Measurements from ENCODE around the gene KDM8.

The KDM8 gene

GRCh38 chr16:27264151-27264550 is 60.8 kb downstream of the KDM8 start:
- TF ChIP-seq, protein P1, sequence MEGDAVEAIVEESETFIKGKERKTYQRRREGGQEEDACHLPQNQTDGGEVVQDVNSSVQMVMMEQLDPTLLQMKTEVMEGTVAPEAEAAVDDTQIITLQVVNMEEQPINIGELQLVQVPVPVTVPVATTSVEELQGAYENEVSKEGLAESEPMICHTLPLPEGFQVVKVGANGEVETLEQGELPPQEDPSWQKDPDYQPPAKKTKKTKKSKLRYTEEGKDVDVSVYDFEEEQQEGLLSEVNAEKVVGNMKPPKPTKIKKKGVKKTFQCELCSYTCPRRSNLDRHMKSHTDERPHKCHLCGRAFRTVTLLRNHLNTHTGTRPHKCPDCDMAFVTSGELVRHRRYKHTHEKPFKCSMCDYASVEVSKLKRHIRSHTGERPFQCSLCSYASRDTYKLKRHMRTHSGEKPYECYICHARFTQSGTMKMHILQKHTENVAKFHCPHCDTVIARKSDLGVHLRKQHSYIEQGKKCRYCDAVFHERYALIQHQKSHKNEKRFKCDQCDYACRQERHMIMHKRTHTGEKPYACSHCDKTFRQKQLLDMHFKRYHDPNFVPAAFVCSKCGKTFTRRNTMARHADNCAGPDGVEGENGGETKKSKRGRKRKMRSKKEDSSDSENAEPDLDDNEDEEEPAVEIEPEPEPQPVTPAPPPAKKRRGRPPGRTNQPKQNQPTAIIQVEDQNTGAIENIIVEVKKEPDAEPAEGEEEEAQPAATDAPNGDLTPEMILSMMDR (IDR thresholded peaks at IDR 0.05; ENCODE audit: control insufficient read depth, insufficient read depth, low read depth, low read length, missing control alignments): no peak
- H3K4me3 ChIP-seq (ENCODE audit: control insufficient read depth, low read depth, low read length): no peak overlapping the region
- DNase-seq (ENCODE audit: low read depth): no peak

DNA sequence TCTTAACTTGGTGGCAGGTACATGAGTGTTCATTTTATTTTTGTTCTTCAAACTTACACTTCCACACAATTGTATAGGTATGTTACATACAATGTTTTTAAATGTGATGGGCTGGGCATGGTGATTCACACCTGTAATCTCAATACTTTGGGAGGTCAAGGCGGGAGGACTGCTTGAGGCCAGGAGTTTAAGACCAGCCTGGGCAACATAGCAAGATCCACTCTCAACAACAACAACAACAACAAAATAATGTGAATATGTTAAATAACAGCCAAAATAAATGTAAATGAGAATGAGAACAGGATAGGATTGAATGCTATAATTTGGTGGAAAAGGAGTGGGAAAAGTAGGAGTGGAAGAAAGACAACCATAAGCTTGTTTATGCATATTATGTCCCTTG is 62.7 kb downstream of the KDM8 start:
- TF ChIP-seq, protein P1 (IDR thresholded peaks at IDR 0.05; ENCODE audit: control insufficient read depth, insufficient read depth, low read depth, low read length, missing control alignments): no peak
- no peak for DNase-seq (ENCODE audit: low read depth)
- no peak overlapping the region for H3K4me3 ChIP-seq (ENCODE audit: control insufficient read depth, low read depth, low read length)

- TF ChIP-seq, protein P1 (IDR thresholded peaks at IDR 0.05; ENCODE audit: control insufficient read depth, insufficient read depth, low read depth, low read length, missing control alignments): no peak
- no peak overlapping the region for H3K4me3 ChIP-seq (ENCODE audit: control insufficient read depth, low read depth, low read length)
- DNase-seq (ENCODE audit: low read depth): no peak
Measured at GRCh38 chr16:27267037-27267677, 63.8 kb downstream of the KDM8 start.

DNA sequence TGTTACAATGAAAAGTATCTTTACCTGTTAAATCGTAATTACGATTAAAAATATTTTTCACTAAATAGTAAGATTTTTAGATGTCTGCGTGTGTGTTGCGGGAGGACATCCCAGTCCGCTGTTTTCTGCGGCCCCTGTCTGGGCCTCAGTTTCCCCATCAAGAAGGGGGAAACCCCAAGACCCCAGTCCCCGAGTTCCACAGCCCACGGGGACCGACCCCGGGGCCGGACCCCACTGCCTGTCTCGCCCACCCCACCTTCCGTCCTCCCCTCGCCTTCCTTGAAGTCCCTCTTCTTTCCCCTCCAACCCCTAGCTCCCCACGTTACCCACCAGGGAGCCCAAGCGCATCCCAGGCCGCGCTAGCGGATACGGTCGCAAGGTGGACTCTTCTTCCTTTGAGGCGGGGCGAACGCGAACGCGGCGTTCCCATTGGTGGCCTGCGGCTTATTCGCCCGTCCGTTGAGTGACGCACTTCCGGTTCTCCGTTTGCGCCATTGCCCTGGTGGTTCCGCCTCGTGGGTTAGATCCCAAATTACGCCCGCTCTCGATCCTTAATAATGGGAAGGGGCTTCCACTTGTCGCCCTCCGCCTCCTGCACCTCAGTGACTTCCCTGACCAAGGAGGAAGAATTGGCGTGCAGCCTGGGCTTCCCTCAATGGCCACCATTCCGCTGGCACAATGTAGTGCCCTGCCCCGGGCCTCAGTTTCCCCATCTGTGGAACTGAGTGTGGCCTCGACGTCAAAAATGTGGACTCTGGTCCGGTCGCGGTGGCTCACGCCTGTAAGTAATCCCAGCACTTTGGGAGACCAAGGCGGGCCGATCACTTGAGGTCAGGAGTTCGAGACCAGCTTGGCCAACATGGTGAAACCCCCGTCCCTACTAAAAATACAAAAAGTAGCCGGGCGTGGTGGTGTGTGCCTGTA is 65.3 kb downstream of the KDM8 start, which contains the start of gene NSMCE1:
NSMCE1 (minus strand) TSS at position 397 of the 924 bp plus-strand sequence. CDS start 11,202 bp downstream, outside the sequence.
- TF ChIP-seq, protein P1 (IDR thresholded peaks at IDR 0.05; ENCODE audit: control insufficient read depth, insufficient read depth, low read depth, low read length, missing control alignments): no peak
- peak; percentile 73 for DNase-seq (ENCODE audit: low read depth)
- peak within 1 kb of the TSS; percentile 96 for H3K4me3 ChIP-seq (ENCODE audit: control insufficient read depth, low read depth, low read length)

- no peak for DNase-seq (ENCODE audit: low read depth)
- peak overlapping the region; percentile 96 for H3K4me3 ChIP-seq (ENCODE audit: control insufficient read depth, low read depth, low read length)
- TF ChIP-seq, protein P1 (IDR thresholded peaks at IDR 0.05; ENCODE audit: control insufficient read depth, insufficient read depth, low read depth, low read length, missing control alignments): no peak
Measured at GRCh38 chr16:27269300-27270150, 66.2 kb downstream of the KDM8 start.

DNA sequence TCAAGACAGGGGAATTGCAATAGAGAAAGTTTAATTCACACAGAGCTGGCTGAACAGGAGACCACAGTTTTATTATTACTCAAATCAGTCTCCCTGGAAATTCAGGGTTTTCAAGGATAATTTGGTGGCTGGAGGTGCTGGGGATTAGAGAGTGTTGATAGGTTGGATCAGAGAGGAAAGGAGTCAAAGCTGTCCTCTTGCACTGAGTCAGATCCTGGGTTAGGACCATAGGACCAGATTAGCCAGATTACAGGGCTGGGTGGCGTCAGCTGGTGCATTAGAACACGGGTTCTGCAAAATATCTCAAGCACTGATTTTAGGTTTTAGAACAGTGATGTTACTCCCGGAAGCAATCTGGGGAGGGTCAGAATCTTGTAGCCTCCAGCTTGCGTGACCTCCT is 67.0 kb downstream of the KDM8 start:
- H3K4me3 ChIP-seq (ENCODE audit: control insufficient read depth, low read depth, low read length): no peak overlapping the region
- TF ChIP-seq, protein P1 (IDR thresholded peaks at IDR 0.05; ENCODE audit: control insufficient read depth, insufficient read depth, low read depth, low read length, missing control alignments): no peak
- no peak for DNase-seq (ENCODE audit: low read depth)
